Nephron (organoid): Measurements from ENCODE around the gene HRH3.

ENCODE experiments used
- H3K27ac Mint-ChIP-seq, 3 experiments: 2 replicates each; pipeline ENCODE4 v1.8.0; 2020; ENCODE audit warnings: mixed read lengths in 3 of 3, mild to moderate bottlenecking in 2 of 3, moderate library complexity in 1 of 3
- H3K27me3 Mint-ChIP-seq: 2 replicates; pipeline ENCODE4 v1.8.0; 2021; ENCODE audit warnings: low read depth, mild to moderate bottlenecking, moderate library complexity, mixed read lengths
- H3K36me3 Mint-ChIP-seq: 2 replicates; pipeline ENCODE4 v1.8.0; 2020; ENCODE audit warnings: low read depth, mixed read lengths
- H3K4me1 Mint-ChIP-seq: 2 replicates; pipeline ENCODE4 v1.8.0; 2020; ENCODE audit warnings: mixed read lengths
- H3K4me3 Mint-ChIP-seq, 3 experiments: 2 replicates each; pipeline ENCODE4 v1.8.0; 2020; ENCODE audit warnings: mild to moderate bottlenecking in 3 of 3, mixed read lengths in 3 of 3, moderate library complexity in 2 of 3
- H3K9me3 Mint-ChIP-seq: 2 replicates; pipeline ENCODE4 v1.8.0; 2020; ENCODE audit warnings: mixed read lengths
- CTCF ChIP-seq, 3 experiments: fragments of 200-600 bp; sonication (generic); IDR thresholded peaks; one replicate each; pipeline ENCODE4 v1.5.0; 2021; ENCODE audit warnings: antibody characterized with exemption in 3 of 3; ENCODE audit not compliant: unreplicated experiment in 3 of 3

The HRH3 gene

DNA sequence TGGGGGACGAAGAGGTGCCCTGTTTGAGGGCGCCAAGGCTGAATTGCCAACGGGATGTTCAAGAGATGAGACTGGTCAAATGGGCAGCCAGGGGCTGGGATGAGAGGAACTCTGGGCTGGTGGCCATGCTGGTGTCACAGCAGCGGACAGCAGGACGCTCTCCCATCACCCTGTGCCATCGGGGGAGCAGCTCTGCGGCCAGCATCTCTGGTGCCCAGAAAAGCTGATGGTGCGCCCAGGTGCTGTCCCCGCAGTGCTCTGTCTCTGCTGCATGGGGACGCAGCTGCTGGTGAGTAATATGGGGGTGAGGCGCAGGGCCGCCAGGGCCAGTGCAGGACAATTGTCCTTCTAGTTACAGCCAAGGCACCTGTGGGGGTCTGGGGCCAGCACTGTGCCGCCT, 4.9 kb upstream of the HRH3 start:
- Mint-ChIP-seq H3K4me3 (no peak overlapping the region), H3K27ac (no peak overlapping the region)

GRCh38 chr20:62224113-62224855, 4.2 kb upstream of the HRH3 start:
- no peaks in the 10 kb centered on the region for H3K4me1 Mint-ChIP-seq
- H3K27me3 Mint-ChIP-seq = peaks cover 63% of the 10 kb centered on the region
- H3K4me3 Mint-ChIP-seq = no peak overlapping the region
- TF ChIP-seq CTCF (IDR thresholded peaks at IDR 0.05; ENCODE audit: unreplicated experiment in 3 of 3) = no peak
- H3K27ac Mint-ChIP-seq = peak overlapping the region in 1 of 3 experiments; percentile 28
- H3K9me3 Mint-ChIP-seq = no peaks in the 10 kb centered on the region
- no peaks in the 10 kb centered on the region for H3K36me3 Mint-ChIP-seq

More for the DNA sequence above, 4.9 kb upstream of the HRH3 start:
- H3K9me3 Mint-ChIP-seq = no peaks in the 10 kb centered on the region
- no peak for TF ChIP-seq CTCF (IDR thresholded peaks at IDR 0.05; ENCODE audit: unreplicated experiment in 3 of 3)
- H3K27me3 Mint-ChIP-seq = peaks cover 61% of the 10 kb centered on the region
- no peaks in the 10 kb centered on the region for H3K36me3 Mint-ChIP-seq
- H3K4me1 Mint-ChIP-seq = no peaks in the 10 kb centered on the region

GRCh38 chr20:62223571-62223970, 3.5 kb upstream of the HRH3 start:
- Mint-ChIP-seq H3K27ac (no peak overlapping the region), H3K4me3 (no peak overlapping the region), H3K4me1 (no peaks in the 10 kb centered on the region), H3K27me3 (peaks cover 70% of the 10 kb centered on the region), H3K9me3 (no peaks in the 10 kb centered on the region), H3K36me3 (no peaks in the 10 kb centered on the region)
- TF ChIP-seq CTCF (IDR thresholded peaks at IDR 0.05; ENCODE audit: unreplicated experiment in 3 of 3) = no peak

- Mint-ChIP-seq H3K27me3 (peaks cover 76% of the 10 kb centered on the region), H3K4me1 (no peaks in the 10 kb centered on the region)
- TF ChIP-seq CTCF (IDR thresholded peaks at IDR 0.05; ENCODE audit: unreplicated experiment in 3 of 3) = no peak
Measured at GRCh38 chr20:62222972-62223371, 2.9 kb upstream of the HRH3 start.

DNA sequence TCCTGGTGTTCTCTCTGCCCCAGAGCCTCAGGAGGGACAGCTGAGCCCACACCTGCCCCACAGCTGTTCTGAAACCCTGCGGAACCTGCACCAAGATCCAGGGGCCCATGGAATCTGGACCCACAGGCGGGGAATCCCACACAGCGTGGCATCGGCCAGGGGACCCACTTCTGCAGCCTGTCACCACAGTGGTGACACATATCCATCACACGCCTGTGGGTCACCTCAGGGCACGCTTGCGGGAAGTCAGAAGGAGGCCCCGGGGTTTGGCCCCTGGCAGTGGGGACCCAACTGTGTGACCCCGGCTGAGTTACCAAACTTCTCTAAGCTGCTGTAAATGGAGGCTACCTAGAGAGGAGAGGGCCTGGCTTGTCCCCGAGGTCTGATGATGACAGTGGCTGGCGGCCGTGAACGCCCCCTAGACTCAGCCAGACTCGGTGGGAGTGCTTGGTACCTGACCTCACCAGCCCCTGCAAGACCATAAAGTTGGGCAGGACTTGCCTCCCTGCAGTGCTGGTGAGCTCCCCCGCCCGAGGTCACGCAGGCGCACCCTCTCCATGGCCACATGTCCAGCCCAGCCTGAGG, 2.3 kb upstream of the HRH3 start:
- Mint-ChIP-seq H3K27me3 (peaks cover 82% of the 10 kb centered on the region), H3K9me3 (no peaks in the 10 kb centered on the region)

More at GRCh38 chr20:62222972-62223371, 2.9 kb upstream of the HRH3 start:
- H3K27ac Mint-ChIP-seq = no peak overlapping the region
- no peaks in the 10 kb centered on the region for H3K36me3 Mint-ChIP-seq
- H3K4me3 Mint-ChIP-seq = no peak overlapping the region
- H3K9me3 Mint-ChIP-seq = no peaks in the 10 kb centered on the region

More for the DNA sequence above, 2.3 kb upstream of the HRH3 start:
- Mint-ChIP-seq H3K36me3 (no peaks in the 10 kb centered on the region), H3K27ac (no peak overlapping the region), H3K4me3 (no peak overlapping the region), H3K4me1 (no peaks in the 10 kb centered on the region)
- TF ChIP-seq CTCF (IDR thresholded peaks at IDR 0.05; ENCODE audit: unreplicated experiment in 3 of 3) = no peak
